IPS DF 4.7 (cell line): ENCODE results near the gene PRCD.

ENCODE experiments used
- DNase-seq: peaks from one replicate; pipeline ENCODE4 v3.0.0-alpha.2; 2013; ENCODE audit warnings: low spot score; ENCODE audit errors: extremely low read depth

The PRCD gene

GRCh38 chr17:76570457-76570856 lies 30.6 kb downstream of the PRCD start:
- DNase-seq: no peak

DNA sequence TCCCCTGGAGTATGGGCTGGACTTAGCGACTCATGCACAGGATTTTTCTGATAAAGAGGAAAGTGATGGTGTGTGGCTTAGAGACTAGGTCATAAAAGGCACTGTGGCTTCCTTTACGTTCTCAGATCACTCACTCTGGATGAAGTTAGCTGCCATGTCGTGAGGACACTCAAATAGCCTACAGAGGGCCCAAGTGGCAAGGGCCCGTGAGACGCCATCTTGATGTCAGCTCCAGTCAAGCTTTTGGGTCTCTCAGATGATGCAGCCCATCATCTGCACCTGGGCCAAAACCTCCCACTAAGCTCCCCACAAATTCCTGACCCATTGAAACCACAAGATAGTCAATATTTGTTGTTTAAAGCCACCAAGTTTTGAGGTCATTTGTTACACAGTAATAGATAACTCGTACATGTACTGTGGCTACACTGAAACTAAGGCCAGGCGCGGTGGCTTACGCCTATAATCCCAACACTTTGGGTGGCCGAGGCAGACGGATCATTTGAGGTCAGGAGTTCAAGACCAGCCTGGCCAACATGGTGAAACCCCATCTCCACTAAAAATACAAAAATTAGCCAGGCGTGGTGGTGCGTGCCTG lies 31.1 kb downstream of the PRCD start:
- no peak for DNase-seq

GRCh38 chr17:76572201-76572910 lies 32.5 kb downstream of the PRCD start:
- DNase-seq: no peak

GRCh38 chr17:76573096-76573495 lies 33.3 kb downstream of the PRCD start:
- DNase-seq: no peak

GRCh38 chr17:76574166-76574565 lies 34.3 kb downstream of the PRCD start:
- DNase-seq: no peak

DNA sequence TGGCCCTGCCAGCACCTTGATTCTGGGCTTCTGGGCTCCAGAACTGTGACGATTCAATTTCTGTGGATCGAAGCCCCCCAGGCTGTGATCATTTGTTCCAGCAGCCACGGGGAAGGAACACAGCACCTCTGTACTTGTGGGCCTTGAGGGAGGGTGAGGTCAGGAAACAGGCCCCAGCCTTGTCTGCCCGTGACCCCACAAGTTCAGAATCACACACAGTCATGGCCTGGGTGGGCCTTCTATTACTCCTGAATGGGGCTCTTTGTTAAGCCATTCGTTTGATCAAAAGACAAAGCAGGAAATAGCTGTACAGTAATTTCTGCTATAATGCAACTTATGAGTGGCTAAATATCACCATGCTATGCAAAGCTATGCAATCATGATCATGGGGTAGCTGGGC lies 35.7 kb downstream of the PRCD start:
- no peak for DNase-seq

GRCh38 chr17:76576189-76576588 lies 36.3 kb downstream of the PRCD start:
- DNase-seq: no peak

DNA sequence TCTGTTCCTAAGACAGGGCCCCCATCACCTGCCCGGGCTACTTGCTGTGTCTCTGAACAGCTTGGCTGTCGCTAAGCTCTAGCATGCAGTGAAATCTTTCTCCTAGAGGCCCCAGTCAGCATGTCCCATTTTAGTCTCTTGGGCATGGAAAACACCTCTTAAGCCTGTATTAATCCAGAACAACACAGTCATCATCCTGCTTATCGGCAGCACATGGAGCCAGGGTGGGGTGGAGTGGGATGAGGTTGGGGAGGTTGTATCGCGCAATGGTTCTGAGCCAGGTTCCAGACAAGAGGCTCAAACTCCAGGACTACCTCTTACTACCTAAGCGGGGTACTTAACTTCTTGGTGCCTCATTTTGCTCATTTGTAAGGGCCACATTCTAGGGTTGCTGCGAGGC lies 38.0 kb downstream of the PRCD start:
- DNase-seq: no peak

DNA sequence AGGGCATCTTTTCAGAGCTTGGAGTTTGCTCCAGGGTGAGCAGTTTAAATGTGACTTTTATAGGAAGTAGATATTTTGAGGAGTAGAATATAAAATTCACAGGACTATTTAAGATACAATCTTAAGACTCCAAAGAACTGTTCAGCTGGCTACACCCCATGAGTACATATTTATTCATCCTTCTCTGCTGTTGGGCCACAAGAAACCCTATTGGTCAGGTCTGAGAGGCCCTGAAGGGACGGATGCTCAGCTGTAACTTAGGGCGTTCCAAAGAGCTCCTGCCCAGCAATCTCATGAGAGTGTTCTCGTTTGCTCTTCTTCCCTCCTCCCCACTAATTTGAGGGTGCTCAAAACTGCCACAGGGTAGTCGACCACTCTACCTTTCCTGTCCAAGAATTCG lies 38.5 kb downstream of the PRCD start:
- DNase-seq: no peak

DNA sequence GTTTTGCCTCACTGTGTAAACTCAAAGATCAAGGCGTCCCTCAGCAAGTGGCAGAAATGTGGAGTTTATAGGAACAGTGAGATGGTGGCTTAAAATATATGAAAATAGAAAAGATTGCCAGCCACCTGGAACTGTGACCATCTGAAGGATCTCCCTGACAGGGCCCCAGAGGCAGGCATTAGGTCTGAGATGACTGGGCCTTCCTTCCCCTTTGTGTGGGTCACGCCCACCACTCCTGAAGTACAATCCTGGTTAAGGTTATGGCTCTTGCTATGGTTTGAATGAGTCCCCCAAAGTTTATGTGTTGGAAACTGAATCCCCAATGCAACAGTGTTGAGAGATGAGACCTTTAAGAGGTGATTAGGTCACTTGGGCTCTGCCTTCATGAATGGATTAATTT lies 39.4 kb downstream of the PRCD start:
- DNase-seq: no peak

DNA sequence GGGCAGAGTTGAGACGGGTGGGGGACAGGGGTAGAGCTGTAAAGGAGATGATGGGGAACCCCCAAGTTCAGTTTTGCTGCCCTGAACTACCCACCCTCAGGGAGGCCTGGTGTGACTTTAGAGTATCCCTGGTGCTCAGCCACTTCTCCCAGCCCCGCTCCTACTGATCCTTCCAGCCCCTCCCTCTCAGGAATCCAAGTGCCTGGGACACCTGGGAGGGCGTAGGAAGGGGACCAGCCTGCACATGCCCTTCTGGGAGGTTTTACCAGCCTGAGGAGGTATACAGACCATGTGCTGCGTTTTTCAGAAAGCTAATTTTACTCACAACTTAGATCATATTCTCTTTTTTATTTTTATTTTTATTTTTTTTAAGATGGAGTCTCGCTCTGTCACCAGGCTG lies 41.7 kb downstream of the PRCD start:
- no peak for DNase-seq

DNA sequence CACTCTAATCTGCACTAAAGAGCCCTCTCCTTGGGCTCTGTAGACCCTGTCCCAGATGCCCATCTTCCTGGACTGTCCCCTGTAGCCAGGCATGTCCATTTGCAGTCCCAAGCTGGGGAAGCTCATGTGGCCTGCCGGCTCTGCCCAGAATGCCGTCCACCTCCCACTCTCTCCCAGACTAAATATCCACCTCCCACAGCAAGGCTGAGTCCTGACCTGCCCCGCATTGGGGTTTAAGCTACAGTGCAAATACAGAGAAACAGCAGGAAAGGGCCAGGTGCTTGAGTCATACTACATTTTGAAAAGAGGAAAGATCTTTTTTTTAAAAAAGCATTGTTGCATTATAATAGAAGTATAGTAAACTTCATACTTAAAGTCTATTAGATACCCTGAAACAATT lies 42.8 kb downstream of the PRCD start:
- DNase-seq: no peak

DNA sequence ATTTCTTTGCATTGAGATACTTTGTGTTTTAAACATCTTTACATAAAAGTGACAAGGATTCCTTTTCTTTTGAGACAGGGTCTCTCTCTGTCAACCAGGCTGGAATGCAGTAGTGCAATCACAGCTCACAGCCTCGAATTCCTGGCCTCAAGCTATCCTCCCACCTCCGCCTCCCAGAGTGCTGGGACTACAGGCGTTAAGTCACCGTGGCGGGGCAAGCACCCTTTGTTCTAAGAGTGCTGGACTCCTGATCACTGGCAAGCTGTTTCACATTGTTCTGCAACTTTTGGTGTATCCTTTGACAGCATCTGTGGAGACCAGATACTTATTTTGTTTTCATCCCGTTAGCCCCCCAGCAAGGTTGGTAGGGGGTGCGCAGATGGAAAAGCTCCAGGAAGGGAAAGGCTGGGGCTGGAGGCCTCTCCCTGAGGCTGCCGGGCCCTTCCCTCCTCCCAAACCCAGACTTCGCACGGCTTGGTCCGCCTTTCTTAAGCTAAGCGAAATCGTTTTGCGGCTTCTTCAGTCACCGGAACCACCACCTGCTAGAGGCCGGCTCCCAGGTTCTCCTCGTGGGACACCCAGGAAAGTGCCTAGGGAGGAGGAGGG lies 44.7 kb downstream of the PRCD start:
- DNase-seq: no peak

GRCh38 chr17:76585033-76585648 lies 45.3 kb downstream of the PRCD start:
- DNase-seq: no peak

DNA sequence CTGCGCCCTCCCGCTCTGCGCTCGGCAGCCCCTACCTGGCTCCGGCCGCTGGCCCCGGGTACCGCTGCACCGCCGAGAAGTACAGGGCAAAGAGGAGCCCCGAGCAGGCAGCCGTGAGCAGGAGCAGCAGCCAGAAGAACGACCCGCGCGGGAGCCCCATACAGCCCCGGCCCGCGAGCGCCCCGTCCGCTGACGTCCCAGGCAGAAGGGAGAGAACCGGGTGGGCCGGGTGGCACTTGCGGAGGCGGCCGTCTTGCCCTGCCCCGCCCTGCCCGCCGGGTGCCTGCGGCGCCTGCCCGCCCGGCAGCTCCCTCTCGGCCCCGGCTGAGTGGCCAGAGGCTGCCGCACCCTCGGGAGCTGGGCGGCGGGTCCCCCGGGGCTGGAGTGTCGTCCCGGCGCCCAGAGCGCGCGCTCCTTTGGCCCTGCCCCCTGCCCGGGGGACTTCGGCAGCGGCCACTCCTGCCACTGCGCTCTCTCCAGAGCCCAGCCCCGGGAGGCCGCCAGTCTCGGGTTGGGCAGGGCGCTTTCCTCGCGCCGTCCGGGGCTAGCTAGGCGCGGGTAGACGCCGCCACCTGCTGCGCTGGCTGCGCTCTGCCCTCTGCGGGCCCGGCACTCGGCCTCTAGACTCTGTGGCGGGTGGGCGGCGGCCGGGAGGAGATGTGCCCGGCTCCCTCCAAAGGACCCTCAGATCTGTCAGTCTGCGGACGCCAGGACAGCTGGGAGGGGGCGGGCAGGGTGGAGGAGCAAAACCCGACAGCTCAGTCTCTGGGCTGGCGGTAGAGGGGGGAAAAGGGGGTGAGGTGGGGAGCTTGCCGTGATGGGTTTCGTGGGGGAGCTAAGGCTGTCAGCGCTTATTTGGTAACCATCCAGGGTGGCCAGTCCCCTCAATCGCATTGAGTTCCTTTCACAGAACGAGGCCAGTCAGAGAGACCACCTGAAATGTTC lies 46.1 kb downstream of the PRCD start, which contains the start of gene ST6GALNAC2:
Gene ST6GALNAC2 (minus strand): TSS at position 212 of the 945 bp plus-strand sequence. CDS start 52 bp downstream, at position 160.
- DNase-seq: no peak

GRCh38 chr17:76586741-76587487 lies 47.1 kb downstream of the PRCD start:
- no peak for DNase-seq

DNA sequence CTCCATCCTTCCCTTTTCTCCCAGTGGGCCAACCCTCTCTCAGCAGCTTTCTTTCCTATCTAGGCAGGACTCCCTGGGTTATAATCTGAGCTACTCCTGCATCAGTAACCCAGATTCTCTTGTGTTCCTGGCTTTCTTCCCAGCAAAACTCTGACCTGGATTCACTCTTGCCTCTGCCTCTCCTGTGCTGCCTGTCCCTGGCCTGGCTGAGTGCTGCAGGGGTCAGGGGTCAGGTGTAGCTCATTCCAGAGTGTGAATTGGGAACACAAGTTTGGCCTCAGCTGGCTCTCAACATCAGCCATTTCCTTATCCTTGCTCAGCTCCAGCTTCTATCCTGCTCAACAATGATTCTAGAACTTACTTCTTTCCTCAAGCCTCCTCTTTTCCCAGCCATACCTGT lies 48.3 kb downstream of the PRCD start:
- DNase-seq: no peak

- no peak for DNase-seq
Measured at GRCh38 chr17:76593384-76593826, 53.6 kb downstream of the PRCD start.

DNA sequence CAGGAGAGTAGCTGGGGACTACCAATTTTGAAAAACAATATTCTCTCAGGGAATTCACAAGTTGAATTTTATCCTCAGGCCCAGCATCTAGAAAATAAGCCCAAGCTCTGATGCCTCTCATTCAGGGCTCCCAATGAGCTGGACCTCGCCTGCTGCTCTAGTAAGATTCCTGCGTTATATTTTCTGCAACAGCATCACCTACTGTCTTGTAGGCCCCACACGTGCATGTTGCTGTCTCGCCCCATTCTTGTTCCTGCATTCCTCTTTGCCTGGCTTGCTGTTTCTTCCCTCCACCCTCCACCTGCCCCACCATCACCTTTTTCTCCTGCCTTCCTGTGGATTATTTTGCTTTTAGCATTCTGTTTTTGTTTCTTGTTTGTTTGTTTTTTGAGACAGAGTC lies 54.1 kb downstream of the PRCD start:
- DNase-seq: no peak

DNA sequence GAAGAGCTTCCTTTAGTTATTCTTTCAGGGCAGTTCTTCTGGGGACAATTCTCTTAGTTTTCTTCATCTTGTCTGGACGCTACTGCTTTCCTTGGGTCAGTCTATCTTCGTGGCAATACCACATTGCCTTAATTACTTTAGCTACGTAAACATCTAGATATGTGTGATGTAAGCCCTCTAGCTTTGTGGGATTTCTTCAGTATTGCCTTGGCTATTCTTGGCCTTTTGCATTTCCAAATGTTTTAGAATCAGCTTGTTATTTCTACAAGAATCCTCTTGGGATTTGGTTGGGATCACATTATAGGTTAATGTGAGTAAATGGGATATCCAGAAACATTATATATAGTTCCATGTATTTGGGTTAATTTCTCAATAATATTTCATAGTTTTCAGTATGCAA lies 54.8 kb downstream of the PRCD start:
- DNase-seq: no peak
